ENCODE data around the gene MEGF9. TPM values are rescaled to one million over a fixed set of nuclear protein-coding genes. Genes with fewer than 3 reads are reported as not detected.

Gene MEGF9
- total and polyA plus RNA-seq, 2 donors (not counting 3 experiments of a cell fraction or from before 2014, with no cell fraction given): 4.0 to 13.0 TPM

- no peak for TF ChIP-seq POLR2AphosphoS5 (IDR thresholded peaks at IDR 0.05; ENCODE audit: insufficient read depth, low read depth, low read length)
- no peak for TF ChIP-seq MAX (IDR thresholded peaks at IDR 0.05; ENCODE audit: insufficient read depth, insufficient read length)
- Histone ChIP-seq H3K79me2 (ENCODE audit: control insufficient read depth, insufficient read depth, low read length) (no peaks in the 10 kb centered on the region), H3K4me1 (ENCODE audit: control insufficient read depth, extremely low read depth, insufficient read depth, low read length) (peaks cover 8% of the 10 kb centered on the region), H3K4me3 (replicated peaks in 1 of 3; ENCODE audit: insufficient read depth in 1 of 3, low read depth in 1 of 3, low read length in 3 of 3) (no peak overlapping the region), H3K27me3 (ENCODE audit: control insufficient read depth in 2 of 2, insufficient read depth in 2 of 2, low read length in 2 of 2) (no peaks in the 10 kb centered on the region), H3K4me2 (ENCODE audit: insufficient read depth, low read length) (no peak overlapping the region), H3K9me1 (replicated peaks; ENCODE audit: control insufficient read depth, extremely low read depth, insufficient read depth, low read length) (no peaks in the 10 kb centered on the region), H4K20me1 (replicated peaks; ENCODE audit: control insufficient read depth, extremely low read depth, insufficient read depth, low read length) (no peaks in the 10 kb centered on the region), H2AFZ (ENCODE audit: low read depth, low read length) (no peak overlapping the region), H3K9ac (replicated peaks; ENCODE audit: extremely low read depth, insufficient read depth, low read length) (no peak overlapping the region), H3K36me3 (ENCODE audit: control insufficient read depth in 2 of 2, extremely low read depth in 1 of 2, insufficient read depth in 2 of 2, low read length in 2 of 2) (no peaks in the 10 kb centered on the region), H3K27ac (ENCODE audit: insufficient read depth, low read depth, low read length) (no peak overlapping the region), H3K9me3 (replicated peaks; ENCODE audit: control insufficient read depth, insufficient read depth, low read length) (no peaks in the 10 kb centered on the region)
- ChIA-PET CTCF (no interaction called here), POLR2A (no interaction called here)
- DNase-seq (ENCODE audit: low read depth, low spot score): peak; percentile 74
- no TSS peak for BruUV-seq (replicated peaks)
- intact Hi-C loops (cut with micrococcal nuclease): no loop called here
- no peak for FAIRE-seq
- dilution Hi-C loops (cut with MboI; ENCODE audit: extremely low pct_ligation_motif_present, low sequenced_read_pairs): no loop called here
These were observed 24.4 kb downstream of the MEGF9 start for GRCh38 chr9:120689860-120690259.

- ChIA-PET POLR2A (no interaction called here), CTCF (no interaction called here)
- TF ChIP-seq POLR2A (IDR thresholded peaks at IDR 0.05; ENCODE audit: low read depth, low read length) (no peak), JUN (IDR thresholded peaks at IDR 0.05; ENCODE audit: borderline replicate concordance, insufficient read depth, insufficient read length, low read depth) (no peak), MAX (IDR thresholded peaks at IDR 0.05; ENCODE audit: insufficient read depth, insufficient read length) (no peak), CTCF (IDR thresholded peaks at IDR 0.05; ENCODE audit: extremely low read depth in 1 of 2, insufficient read depth in 1 of 2, low read depth in 1 of 2, low read length in 2 of 2) (no peak), FOS (IDR thresholded peaks at IDR 0.05; ENCODE audit: borderline replicate concordance, insufficient read depth, low read length) (no peak), MYC (IDR thresholded peaks at IDR 0.05; ENCODE audit: low read depth, low read length) (no peak), POLR2AphosphoS5 (IDR thresholded peaks at IDR 0.05; ENCODE audit: insufficient read depth, low read depth, low read length) (no peak), GATA2 (IDR thresholded peaks at IDR 0.05; ENCODE audit: insufficient read depth, insufficient read length, low read depth, low read length) (no peak), EZH2 (IDR thresholded peaks at IDR 0.05; ENCODE audit: borderline replicate concordance, low read depth, low read length, severe bottlenecking) (no peak)
- peaks cover 8% of the 10 kb centered on the region for H3K4me1 ChIP-seq (ENCODE audit: control insufficient read depth, extremely low read depth, insufficient read depth, low read length)
- no peak overlapping the region for H3K4me3 ChIP-seq (replicated peaks in 1 of 3; ENCODE audit: insufficient read depth in 1 of 3, low read depth in 1 of 3, low read length in 3 of 3)
- H3K4me2 ChIP-seq (ENCODE audit: insufficient read depth, low read length): no peak overlapping the region
- no peaks in the 10 kb centered on the region for H4K20me1 ChIP-seq (replicated peaks; ENCODE audit: control insufficient read depth, extremely low read depth, insufficient read depth, low read length)
- DNase-seq (ENCODE audit: low read depth, low spot score) (no peak), FAIRE-seq (no peak)
- no peak overlapping the region for H2AFZ ChIP-seq (ENCODE audit: low read depth, low read length)
- H3K27me3 ChIP-seq (ENCODE audit: control insufficient read depth in 2 of 2, insufficient read depth in 2 of 2, low read length in 2 of 2): no peaks in the 10 kb centered on the region
- no peak overlapping the region for H3K9ac ChIP-seq (replicated peaks; ENCODE audit: extremely low read depth, insufficient read depth, low read length)
- no peak overlapping the region for H3K27ac ChIP-seq (ENCODE audit: insufficient read depth, low read depth, low read length)
- intact Hi-C loops (cut with micrococcal nuclease): no loop called here
- BruUV-seq (replicated peaks): no TSS peak
- H3K36me3 ChIP-seq (ENCODE audit: control insufficient read depth in 2 of 2, extremely low read depth in 1 of 2, insufficient read depth in 2 of 2, low read length in 2 of 2): no peaks in the 10 kb centered on the region
- H3K9me1 ChIP-seq (replicated peaks; ENCODE audit: control insufficient read depth, extremely low read depth, insufficient read depth, low read length): no peaks in the 10 kb centered on the region
- dilution Hi-C loops (cut with MboI; ENCODE audit: extremely low pct_ligation_motif_present, low sequenced_read_pairs): no loop called here
- H3K79me2 ChIP-seq (ENCODE audit: control insufficient read depth, insufficient read depth, low read length): no peaks in the 10 kb centered on the region
- no peaks in the 10 kb centered on the region for H3K9me3 ChIP-seq (replicated peaks; ENCODE audit: control insufficient read depth, insufficient read depth, low read length)
These were observed 25.5 kb downstream of the MEGF9 start for GRCh38 chr9:120688758-120689157.
